Peyer's patch (tissue), 4 donors: Measurements from ENCODE around the gene BCKDHB.

Experiments
- POLR2A ChIP-seq, 2 donors: fragments of 450-650 bp; IDR thresholded peaks; one replicate each; pipeline ENCODE4 v1.5.1; 2017; ENCODE audit warnings: antibody characterized with exemption in 2 of 2, mild to moderate bottlenecking in 2 of 2, moderate library complexity in 2 of 2
- TF ChIP-seq, protein P1 (sequence below), 6 experiments: fragments of 450-650 bp in 4 of 6; fragments of 200-600 bp in 2 of 6; sonication (generic) in 1 of 6; IDR thresholded peaks; one replicate each; pipeline ENCODE4 v1.5.1; 2017 to 2019; ENCODE audit warnings: antibody characterized with exemption in 6 of 6, mild to moderate bottlenecking in 3 of 6, moderate library complexity in 1 of 6

DNA sequence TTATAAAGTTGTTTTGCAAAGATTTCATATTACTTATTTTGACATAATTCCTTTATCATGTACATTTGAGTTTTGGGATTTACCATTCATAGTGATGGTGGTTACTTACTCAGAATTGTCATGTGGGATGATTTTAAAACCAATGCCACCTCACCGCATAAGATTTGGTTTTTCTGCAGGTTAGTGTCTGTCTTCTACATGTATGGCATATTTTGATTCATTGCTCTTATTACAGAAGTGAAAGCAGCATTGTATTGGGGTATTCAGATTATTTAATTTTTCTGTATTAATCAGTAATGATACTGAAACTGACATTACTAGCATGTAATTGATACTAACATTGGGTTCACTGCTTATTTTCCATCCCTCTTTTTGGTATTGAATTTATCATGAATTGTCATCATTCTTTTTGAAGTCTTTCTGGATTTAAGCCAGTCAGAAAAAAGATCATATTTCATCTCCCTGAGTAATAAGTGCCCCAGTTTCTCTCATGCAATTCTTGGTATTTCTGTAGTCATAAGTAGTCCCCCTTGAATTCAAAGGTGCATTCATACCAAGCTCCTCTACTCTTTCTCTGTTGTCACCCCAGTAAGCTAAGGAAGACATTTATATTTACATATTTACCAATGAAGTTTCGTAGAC, 176.6 kb downstream of the BCKDHB start:
- TF ChIP-seq, protein P1, sequence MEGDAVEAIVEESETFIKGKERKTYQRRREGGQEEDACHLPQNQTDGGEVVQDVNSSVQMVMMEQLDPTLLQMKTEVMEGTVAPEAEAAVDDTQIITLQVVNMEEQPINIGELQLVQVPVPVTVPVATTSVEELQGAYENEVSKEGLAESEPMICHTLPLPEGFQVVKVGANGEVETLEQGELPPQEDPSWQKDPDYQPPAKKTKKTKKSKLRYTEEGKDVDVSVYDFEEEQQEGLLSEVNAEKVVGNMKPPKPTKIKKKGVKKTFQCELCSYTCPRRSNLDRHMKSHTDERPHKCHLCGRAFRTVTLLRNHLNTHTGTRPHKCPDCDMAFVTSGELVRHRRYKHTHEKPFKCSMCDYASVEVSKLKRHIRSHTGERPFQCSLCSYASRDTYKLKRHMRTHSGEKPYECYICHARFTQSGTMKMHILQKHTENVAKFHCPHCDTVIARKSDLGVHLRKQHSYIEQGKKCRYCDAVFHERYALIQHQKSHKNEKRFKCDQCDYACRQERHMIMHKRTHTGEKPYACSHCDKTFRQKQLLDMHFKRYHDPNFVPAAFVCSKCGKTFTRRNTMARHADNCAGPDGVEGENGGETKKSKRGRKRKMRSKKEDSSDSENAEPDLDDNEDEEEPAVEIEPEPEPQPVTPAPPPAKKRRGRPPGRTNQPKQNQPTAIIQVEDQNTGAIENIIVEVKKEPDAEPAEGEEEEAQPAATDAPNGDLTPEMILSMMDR (IDR thresholded peaks at IDR 0.05): no peak
- TF ChIP-seq POLR2A (IDR thresholded peaks at IDR 0.05): no peak
